Measurements from ENCODE around the gene NLRP1. TPM values are rescaled to one million over a fixed set of nuclear protein-coding genes. Genes with fewer than 3 reads are reported as not detected.

The NLRP1 gene
- total RNA-seq, 1 donor from 2014 or later: 55.4 TPM

DNA sequence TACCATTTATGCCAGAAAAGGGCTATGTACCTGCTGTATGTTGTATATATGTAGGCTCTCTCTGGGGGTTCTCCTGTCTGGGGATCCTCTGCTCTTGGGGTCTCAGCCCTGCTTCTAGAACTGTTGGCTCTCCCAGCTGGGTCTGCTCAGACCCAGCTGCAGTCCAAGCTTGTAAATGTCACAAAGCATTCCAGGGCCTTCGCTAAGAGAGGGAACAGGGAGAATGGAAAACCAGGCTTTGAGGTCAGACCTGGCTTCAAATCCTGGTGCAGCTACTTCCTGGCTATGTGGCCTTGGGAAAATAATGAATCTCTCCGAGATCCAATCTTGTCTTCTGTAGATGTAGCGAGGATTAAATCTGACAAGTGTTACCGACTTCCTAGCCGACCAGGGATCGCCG, 44.0 kb downstream of the NLRP1 start:
- no peaks in the 10 kb centered on the region for H3K27me3 Mint-ChIP-seq (ENCODE audit: low read depth)
- no peaks in the 10 kb centered on the region for H3K4me1 Mint-ChIP-seq
- no peaks in the 10 kb centered on the region for H3K9me3 Mint-ChIP-seq
- no peak overlapping the region for H3K27ac Mint-ChIP-seq (ENCODE audit: unreplicated experiment)
- TF ChIP-seq, protein P1, sequence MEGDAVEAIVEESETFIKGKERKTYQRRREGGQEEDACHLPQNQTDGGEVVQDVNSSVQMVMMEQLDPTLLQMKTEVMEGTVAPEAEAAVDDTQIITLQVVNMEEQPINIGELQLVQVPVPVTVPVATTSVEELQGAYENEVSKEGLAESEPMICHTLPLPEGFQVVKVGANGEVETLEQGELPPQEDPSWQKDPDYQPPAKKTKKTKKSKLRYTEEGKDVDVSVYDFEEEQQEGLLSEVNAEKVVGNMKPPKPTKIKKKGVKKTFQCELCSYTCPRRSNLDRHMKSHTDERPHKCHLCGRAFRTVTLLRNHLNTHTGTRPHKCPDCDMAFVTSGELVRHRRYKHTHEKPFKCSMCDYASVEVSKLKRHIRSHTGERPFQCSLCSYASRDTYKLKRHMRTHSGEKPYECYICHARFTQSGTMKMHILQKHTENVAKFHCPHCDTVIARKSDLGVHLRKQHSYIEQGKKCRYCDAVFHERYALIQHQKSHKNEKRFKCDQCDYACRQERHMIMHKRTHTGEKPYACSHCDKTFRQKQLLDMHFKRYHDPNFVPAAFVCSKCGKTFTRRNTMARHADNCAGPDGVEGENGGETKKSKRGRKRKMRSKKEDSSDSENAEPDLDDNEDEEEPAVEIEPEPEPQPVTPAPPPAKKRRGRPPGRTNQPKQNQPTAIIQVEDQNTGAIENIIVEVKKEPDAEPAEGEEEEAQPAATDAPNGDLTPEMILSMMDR (conservative IDR thresholded peaks at IDR 0.05): no peak
- DNase-seq (ENCODE audit: low read depth, low spot score): no peak
- no peak overlapping the region for H3K4me3 Mint-ChIP-seq
- H3K36me3 Mint-ChIP-seq (ENCODE audit: low read depth): no peaks in the 10 kb centered on the region

DNA sequence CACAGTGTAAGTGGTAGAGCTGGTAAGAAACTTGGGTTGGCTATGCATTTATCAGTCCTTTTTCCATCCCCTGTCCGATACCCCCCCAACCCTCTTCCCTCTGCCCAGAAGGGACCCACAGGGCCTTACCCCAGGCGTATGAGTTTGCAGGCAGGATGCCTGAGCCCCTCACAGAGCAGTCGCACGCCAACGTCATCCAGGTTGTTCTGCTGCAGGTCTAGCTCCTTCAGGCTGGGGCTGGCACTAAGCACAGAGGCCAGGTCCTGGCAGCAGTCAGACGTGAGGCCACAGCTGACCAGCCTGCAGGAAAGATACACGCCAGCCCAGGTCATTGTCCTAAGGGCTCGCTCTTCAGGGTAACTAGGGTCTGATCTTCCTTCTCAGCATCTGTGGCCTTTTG, 45.0 kb downstream of the NLRP1 start:
- H3K27me3 Mint-ChIP-seq (ENCODE audit: low read depth): no peaks in the 10 kb centered on the region
- TF ChIP-seq, protein P1 (conservative IDR thresholded peaks at IDR 0.05): no peak
- H3K4me3 Mint-ChIP-seq: no peak overlapping the region
- no peaks in the 10 kb centered on the region for H3K36me3 Mint-ChIP-seq (ENCODE audit: low read depth)
- DNase-seq (ENCODE audit: low read depth, low spot score): no peak
- H3K4me1 Mint-ChIP-seq: no peaks in the 10 kb centered on the region
- no peaks in the 10 kb centered on the region for H3K9me3 Mint-ChIP-seq
- H3K27ac Mint-ChIP-seq (ENCODE audit: unreplicated experiment): no peak overlapping the region

DNA sequence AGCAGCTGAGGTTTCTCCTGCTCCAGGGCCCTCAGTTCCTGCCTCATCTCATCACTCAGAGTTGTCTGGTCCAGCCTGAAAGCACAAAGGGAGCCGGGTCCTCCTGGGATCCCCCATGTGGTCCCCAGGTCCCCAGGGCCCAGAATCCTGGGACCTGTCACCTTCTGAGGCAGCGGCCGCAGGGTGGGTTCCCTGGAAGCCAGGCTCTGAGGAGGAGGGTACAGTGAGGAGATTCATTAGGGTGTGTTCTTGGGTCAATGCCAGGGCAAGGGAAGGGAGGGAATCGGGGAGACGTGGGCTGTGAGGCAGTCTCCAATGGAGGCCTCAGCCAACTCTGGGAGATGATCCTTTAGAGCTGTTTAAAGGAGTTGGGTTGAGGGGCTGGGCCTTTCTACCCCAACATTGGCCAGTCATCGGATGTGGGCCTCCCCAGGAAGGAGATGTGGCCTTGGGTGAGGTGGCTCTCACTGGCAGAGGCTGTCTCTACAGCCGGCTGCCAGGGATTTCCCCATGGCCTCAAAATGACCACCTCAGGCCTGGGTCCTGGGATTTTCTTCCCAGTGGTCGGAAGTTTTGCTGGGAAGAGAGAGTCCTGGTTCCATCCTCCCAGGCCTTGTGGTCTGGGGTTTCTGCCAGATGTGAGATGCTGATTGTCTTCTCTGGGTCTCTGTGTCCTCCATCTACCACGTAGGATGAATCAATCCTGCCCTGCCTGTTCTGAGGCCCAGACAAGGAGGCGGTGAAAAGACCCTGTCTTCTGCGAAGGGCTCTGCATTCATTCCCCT, 47.3 kb downstream of the NLRP1 start:
- H3K9me3 Mint-ChIP-seq: no peaks in the 10 kb centered on the region
- no peaks in the 10 kb centered on the region for H3K27me3 Mint-ChIP-seq (ENCODE audit: low read depth)
- H3K36me3 Mint-ChIP-seq (ENCODE audit: low read depth): no peaks in the 10 kb centered on the region
- no peak overlapping the region for H3K27ac Mint-ChIP-seq (ENCODE audit: unreplicated experiment)
- DNase-seq (ENCODE audit: low read depth, low spot score): no peak
- H3K4me1 Mint-ChIP-seq: no peaks in the 10 kb centered on the region
- no peak overlapping the region for H3K4me3 Mint-ChIP-seq
- TF ChIP-seq, protein P1 (conservative IDR thresholded peaks at IDR 0.05): no peak

DNA sequence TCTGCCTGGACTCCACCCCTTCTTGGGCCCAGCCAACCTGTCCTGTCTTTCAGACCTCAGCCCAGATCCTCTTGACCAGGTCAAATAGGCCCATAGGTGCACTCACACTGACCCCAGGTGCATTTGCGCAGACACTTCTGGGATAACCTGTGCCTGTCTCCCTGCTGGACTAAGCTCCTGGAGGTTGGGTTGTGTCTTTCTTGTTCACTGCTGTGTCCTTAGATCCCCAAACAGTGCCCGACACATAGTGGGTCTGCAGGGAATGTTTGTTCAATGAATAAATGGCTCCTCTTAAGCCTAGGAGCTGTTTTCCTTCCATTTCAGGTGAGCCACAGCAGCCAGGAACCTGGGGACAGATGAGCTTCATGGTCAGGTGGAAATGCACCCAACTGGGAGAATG, 48.9 kb downstream of the NLRP1 start:
- Mint-ChIP-seq H3K4me3 (no peak overlapping the region), H3K27ac (ENCODE audit: unreplicated experiment) (no peak overlapping the region), H3K27me3 (ENCODE audit: low read depth) (no peaks in the 10 kb centered on the region), H3K4me1 (no peaks in the 10 kb centered on the region), H3K36me3 (ENCODE audit: low read depth) (no peaks in the 10 kb centered on the region), H3K9me3 (no peaks in the 10 kb centered on the region)
- no peak for DNase-seq (ENCODE audit: low read depth, low spot score)
- TF ChIP-seq, protein P1 (conservative IDR thresholded peaks at IDR 0.05): no peak

DNA sequence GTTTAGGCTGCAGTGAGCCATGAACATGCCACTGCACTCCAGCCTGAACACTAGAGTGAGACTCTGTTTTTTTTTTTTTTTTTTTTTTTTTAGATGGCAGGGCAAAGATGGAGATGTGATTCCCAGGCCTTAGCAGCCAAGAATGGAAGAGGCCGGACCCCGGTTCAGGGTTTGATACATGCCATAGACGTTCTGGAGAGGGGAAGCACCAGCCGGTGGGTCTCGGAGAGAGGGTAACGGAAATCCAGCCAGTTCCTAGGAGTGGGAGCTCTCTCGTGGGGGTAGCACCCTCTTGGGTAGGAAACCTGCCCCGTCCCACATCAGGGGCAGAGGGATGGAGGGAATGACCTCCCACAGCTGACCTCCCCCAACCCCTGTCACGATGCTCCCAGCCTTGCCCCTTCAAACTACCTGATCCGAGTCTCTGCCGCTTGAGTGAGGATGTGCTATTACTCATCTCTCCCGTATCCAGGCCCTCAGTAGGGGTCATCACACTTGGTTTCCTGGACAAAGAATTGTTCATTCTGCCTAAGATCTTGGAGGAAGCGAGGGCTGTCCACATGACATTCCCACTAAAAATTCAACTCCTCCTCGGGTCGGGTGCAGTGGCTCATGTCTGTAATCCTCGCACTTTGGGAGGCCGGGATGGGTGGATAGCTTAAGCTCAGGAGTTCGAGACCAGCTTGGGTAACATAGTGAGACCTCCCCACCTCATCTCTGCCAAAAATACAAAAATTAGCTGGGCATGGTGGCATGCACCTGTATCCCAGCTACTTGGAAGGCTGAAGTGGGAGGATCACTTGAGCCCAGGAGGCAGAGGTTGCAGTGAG, 50.6 kb downstream of the NLRP1 start:
- Mint-ChIP-seq H3K4me1 (no peaks in the 10 kb centered on the region), H3K27me3 (ENCODE audit: low read depth) (no peaks in the 10 kb centered on the region), H3K27ac (ENCODE audit: unreplicated experiment) (no peak overlapping the region), H3K9me3 (no peaks in the 10 kb centered on the region), H3K36me3 (ENCODE audit: low read depth) (no peaks in the 10 kb centered on the region), H3K4me3 (no peak overlapping the region)
- no peak for DNase-seq (ENCODE audit: low read depth, low spot score)
- TF ChIP-seq, protein P1 (conservative IDR thresholded peaks at IDR 0.05): no peak
